ENCODE results near the gene GBP7.
"Not testable (repeated sequence)": the region's sequence is repeated elsewhere in the genome, so short reads cannot be mapped to it uniquely, and the experiment has no call there.

GBP7 gene

DNA sequence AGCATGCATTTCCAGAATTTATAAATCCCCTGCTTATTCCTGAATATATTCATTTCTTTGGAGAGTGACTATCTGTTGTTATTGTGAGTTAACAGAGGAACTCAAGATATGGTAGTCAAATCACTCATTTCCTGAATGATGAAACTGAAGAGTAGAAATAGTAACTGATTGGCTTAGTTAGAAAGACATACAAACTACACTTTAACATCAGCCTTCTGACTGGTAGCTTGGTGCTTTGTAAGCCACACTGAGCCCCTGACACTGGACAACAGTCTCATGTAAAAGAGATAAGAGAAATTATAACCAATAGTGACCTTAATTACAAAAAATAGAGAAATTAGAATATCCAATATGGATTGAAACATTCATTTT, 4.8 kb downstream of the GBP7 start:
- DNase-seq (ENCODE audit: low read depth in 2 of 2, low spot score in 1 of 2) = no peak

- DNase-seq (ENCODE audit: low read depth in 2 of 2, low spot score in 1 of 2) = no peak
Observed at GRCh38 chr1:89170170-89171066, 5.4 kb downstream of the GBP7 start.

- no peak for DNase-seq (ENCODE audit: low read depth in 2 of 2, low spot score in 1 of 2)
Observed at GRCh38 chr1:89169166-89169565, 6.6 kb downstream of the GBP7 start.

DNA sequence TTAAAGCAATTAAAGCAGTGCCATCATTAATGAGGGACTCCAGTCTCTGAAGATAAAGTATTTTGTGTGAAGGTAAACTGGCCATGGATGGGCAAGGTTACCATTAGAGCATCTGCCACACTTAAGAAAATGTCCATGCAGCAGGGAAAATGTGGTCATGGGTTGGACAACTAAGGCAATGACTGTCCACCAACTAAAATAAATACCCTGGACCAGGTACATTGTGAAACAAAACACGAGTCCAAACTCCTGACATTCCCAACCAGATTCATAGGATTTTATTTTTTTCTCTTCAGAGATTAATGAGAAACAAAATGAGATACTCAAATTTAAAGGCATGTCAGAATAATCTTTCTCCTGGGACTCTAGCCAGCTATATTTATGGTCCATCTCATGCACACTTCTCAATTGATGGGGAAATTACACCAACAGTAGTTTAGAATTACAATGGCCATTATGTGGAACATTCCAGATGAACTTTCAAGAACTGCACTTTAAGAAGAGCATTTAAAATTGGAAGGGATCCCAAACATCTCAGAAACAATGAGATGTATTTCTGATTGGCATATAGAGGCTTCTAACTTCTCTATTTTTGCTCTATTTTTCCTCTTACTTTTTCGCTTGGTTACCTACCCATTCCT, 8.1 kb downstream of the GBP7 start:
- no peak for DNase-seq (ENCODE audit: low read depth in 2 of 2, low spot score in 1 of 2)

DNA sequence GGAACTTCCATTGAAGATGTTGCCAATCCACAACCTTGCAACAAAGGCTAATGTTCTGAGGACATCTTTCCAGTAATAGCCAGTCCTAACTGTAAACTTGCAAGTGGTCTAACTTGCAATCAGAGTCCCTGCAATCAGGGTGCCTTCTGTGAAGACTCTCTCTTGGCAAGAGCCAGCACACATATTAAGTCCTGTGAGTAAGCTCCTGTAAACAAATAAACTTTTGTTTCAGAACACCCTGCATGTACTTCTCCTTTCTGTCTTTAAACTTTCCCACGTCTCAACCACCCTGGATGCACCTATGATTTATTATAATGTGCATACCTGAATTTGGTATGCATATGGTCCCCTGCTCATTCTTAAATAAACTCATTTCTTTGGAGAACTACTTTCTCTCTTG, 9.1 kb downstream of the GBP7 start:
- no peak for DNase-seq (ENCODE audit: low read depth in 2 of 2, low spot score in 1 of 2)

DNA sequence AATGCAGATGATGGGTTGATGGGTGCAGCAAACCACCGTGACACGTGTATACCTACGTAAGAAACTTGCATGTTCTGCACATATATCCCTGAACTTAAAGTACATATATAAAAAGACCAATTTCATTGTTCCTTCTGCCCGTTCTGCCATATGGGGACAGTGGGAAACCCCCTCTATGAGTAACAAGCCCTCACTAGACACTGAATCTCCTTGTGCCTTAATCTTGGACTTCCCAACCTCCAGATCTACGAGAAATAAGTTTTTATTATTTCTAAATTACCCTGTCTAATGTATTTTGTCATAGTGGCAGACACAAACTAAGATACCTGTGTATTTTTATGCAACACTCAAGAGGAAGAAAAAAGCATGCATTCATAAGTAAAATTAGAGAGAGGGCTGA, 10.0 kb downstream of the GBP7 start:
- DNase-seq (ENCODE audit: low read depth in 2 of 2, low spot score in 1 of 2) = no peak

GRCh38 chr1:89151047-89151446, 24.8 kb downstream of the GBP7 start:
- no peak for DNase-seq (ENCODE audit: low read depth in 2 of 2, low spot score in 1 of 2)

- no peak for DNase-seq (ENCODE audit: low read depth in 2 of 2, low spot score in 1 of 2)
Observed at GRCh38 chr1:89149976-89150375, 25.8 kb downstream of the GBP7 start.

DNA sequence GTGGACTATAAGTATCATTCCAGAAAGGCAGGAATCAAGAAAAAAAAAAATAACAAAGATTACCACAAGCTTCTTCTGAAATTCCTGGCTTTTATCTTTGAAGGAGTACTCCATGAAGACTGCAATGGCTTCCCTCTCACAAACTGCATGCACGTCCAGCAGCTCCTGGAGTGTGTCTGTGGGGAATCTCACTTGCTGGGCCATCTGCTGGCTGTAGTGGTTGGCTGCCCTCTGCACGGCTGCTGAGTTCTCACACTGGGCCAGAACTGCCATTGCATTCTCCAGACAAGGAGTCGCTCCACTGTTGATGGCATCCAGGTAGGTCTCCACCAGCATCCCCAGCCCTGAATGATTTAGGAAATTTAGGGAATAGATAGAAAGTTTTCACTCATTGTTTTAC, 26.6 kb downstream of the GBP7 start:
- DNase-seq (ENCODE audit: low read depth in 2 of 2, low spot score in 1 of 2) = no peak

DNA sequence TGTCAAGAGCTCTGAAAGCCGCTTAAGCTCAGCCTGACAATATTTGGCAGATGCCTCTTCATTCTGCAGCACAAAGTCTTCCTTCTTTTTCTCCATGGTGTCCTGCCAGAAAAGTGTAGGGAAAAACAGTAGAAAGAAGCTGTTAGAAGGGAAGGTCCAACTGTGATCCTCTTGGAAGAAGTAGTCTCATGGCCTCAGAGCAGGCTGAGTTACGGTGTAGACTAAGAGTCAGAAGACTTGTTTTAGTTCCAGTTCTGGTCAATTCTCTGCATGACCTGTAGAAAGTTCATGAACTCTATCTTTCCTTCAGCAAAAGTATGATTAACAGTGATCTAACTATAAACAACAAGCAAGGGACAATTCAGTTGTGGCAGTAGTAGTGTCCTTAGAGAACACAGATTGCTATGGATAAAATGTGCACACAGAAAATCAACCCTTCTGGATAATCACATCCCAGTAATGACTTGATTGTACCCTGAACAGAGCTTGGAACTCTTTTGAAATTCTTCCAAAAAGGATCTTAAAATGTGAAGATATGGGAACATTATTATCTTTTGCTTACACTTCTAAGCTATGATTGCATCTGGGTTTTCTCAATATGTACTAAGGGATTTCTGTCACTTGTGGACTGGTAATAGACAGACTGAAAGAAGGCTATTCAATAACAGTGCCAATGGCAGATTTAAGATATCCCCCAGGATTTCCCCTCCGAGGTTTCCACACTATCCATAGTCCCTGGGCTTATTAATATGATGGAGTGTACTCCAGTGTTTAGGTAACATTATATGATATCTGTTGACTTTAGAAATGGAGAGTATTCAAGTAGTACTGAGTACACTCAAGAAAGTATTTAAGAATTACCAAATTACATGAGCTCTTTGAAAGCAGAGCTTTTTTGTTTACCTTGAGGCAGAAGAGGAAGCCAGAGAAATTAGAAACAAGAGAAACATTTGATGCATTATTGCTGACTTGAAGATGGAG, 27.8 kb downstream of the GBP7 start:
- DNase-seq (ENCODE audit: low read depth in 2 of 2, low spot score in 1 of 2) = no peak

- DNase-seq (ENCODE audit: low read depth in 2 of 2, low spot score in 1 of 2) = no peak
Observed at GRCh38 chr1:89146721-89147120, 29.1 kb downstream of the GBP7 start.

GRCh38 chr1:89143484-89143883, 32.3 kb downstream of the GBP7 start:
- DNase-seq (ENCODE audit: low read depth in 2 of 2, low spot score in 1 of 2) = no peak

DNA sequence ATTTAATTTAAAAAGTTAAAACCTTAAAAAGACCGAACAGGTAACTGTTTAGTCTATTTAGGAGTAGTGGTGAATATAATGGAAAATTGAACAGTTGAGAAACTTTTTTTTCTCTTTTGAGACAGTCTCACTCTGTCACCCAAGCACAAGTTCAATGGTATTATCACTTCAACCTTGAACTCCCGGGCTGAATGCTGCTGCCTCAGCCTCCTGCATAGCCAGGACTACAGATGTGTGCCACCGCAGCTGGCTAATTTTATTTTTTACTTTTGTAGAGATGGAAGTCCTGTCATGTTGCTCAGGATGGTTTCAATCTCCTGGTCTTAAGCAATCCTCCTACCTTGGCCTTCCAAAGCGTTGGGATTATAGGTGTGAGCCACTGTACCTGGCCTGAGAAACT, 33.6 kb downstream of the GBP7 start:
- no peak for DNase-seq (ENCODE audit: low read depth in 2 of 2, low spot score in 1 of 2)

- no peak for DNase-seq (ENCODE audit: low read depth in 2 of 2, low spot score in 1 of 2)
Observed at GRCh38 chr1:89133747-89134146, 42.1 kb downstream of the GBP7 start.

GRCh38 chr1:89130716-89131115, 45.1 kb downstream of the GBP7 start:
- no peak for DNase-seq (ENCODE audit: low read depth in 2 of 2, low spot score in 1 of 2)

GRCh38 chr1:89129911-89130310, 45.9 kb downstream of the GBP7 start:
- no peak for DNase-seq (ENCODE audit: low read depth in 2 of 2, low spot score in 1 of 2)

DNA sequence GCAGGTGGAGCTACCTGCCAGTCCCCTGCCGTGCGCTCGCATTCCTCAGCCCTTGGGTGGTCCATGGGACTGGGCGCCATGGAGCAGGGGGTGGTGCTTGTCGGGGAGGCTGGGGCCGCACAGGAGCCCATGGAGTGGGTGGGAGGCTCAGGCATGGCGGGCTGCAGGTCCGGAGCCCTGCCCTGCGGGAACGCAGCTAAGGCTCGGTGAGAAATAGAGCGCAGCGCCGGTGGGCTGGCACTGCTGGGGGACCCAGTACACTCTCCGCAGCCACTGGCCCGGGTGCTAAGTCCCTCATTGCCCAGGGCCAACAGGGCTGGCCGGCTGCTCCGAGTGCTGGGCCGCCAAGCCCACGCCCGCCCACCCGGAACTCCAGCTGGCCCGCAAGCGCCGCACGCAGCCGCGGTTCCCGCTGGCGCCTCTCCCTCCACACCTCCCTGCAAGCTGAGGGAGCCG, 47.8 kb downstream of the GBP7 start:
- not testable (repeated sequence) for DNase-seq (ENCODE audit: low read depth in 2 of 2, low spot score in 1 of 2)

DNA sequence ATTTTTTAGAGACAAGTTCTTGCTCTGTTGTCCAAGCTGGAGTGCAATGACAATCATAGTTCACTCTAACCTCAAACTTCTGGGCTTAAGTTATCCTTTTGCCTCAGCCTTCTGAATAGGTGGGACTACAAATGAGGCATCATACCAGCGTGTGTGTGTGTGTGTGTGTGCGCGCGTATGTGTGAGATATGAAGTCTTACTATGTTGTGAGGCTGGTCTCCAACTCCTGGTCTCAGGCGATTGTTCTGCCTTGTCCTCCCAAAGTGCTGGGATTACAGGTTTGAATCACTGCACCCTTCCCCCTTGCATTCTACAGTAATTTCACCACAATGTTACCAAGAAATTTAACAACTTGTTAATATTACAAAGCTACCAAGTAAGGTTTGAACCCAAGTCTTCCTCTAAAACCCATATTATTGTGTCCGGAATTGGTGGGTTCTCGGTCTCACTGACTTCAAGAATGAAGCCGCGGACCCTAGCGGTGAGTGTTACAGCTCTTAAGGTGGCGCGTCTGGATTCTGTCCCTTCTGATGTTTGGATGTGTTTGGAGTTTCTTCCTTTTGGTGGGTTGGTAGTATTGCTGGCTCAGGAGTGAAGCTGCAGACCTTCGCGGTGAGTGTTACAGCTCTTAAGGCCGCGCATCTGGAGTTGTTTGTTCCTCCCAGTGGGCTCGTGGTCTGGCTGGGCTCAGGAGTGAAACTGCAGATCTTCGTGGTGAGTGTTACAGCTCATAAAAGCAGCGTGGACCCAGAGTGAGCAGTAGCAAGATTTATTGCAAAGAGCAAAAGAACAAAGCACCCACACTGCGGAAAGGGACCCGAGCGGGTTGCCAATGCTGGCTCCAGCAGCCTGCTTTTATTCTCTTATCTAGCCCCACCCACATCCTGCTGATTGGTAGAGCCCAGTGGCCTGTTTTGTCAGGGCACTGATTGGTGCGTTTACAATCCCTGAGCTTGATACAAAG, 48.9 kb downstream of the GBP7 start:
- DNase-seq (ENCODE audit: low read depth in 2 of 2, low spot score in 1 of 2) = peak; percentile 71 to 74

DNA sequence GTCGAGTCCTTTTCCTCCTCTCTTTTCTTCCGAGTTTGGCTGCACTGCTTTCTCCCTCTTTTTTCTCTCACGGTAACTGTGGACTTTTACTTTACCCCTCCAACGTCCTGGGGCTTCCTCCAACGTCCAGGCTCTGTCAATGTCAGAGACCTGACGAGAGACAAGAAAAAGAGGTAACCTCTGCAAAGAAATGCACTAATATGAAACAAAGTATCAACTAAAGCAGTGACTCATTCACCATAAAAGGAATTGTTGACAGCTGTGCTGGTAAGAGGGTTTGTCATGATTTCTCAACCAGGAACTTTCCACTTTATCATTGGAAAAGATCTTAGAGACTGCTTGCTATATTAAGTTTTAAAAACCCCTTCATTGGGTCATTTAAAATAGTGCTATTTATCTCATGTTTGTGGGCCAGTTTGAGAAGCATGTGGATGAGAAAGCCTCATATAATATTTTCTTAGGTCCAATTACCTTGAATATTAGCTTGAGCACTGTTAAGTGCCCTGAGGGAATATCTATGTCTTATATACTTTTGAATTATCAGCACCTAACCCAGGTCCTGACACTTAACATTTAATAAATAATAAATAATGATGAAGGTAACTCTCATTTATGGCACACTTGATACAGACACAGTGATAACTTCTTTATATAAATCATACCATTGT, 49.8 kb downstream of the GBP7 start, which contains the start of gene GBP2:
TSS of gene GBP2 (minus strand) at position 202 of the 668 bp plus-strand sequence. CDS start 4,148 bp downstream, outside the sequence.
- DNase-seq (ENCODE audit: low read depth in 2 of 2, low spot score in 1 of 2) = no peak

Data from stimulated activated CD8-positive, alpha-beta memory T cell treated with anti-CD3 and anti-CD28 coated beads, Interleukin-4, amount 100 ng/mL, for 4 hours (primary cell).